ENCODE measurements around the gene SLC4A7.
"Not testable (repeated sequence)": the region's sequence is repeated elsewhere in the genome, so short reads cannot be mapped to it uniquely, and the experiment has no call there.

Gene SLC4A7

GRCh38 chr3:27426926-27427325, 57.3 kb downstream of the SLC4A7 start:
- DNase-seq, result no peak

GRCh38 chr3:27425896-27426565, 58.2 kb downstream of the SLC4A7 start:
- no peak for DNase-seq

DNA sequence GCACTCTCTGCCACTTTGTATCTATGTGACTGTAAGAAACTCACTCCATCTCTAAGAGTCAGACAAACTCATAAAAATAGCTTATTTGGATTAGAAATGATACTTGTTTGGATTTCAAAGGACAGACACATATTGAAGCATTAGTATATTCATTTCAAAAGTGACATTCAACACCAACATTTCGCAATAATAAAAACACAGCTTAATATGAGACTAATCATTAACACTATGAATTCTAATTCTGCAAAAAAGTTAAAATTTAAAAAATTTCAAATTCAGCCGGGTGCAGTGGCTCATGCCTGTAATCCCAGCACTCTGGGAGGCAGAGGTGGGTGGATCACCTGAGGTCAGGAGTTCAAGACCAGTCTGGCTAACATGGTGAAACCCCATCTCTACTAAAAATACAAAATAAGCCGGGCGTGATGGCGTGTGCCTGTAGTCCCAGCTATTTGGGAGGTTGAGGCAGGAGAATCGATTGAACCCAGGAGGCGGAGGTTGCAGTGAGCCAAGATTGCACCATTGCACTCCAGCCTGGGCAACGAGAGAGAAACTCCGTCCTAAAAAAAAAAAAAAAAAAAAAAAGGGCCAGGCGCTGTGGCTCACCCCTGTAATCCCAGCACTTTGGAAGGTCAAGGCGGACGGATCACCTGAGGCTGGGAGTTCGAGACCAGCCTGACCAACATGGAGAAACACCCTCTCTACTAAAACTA, 59.2 kb downstream of the SLC4A7 start:
- DNase-seq, result not testable (repeated sequence)

- no peak for DNase-seq
These were observed 60.7 kb downstream of the SLC4A7 start for GRCh38 chr3:27423463-27423862.

GRCh38 chr3:27422617-27423016, 61.6 kb downstream of the SLC4A7 start:
- no peak for DNase-seq

GRCh38 chr3:27415202-27415601, 69.0 kb downstream of the SLC4A7 start:
- DNase-seq, result no peak

DNA sequence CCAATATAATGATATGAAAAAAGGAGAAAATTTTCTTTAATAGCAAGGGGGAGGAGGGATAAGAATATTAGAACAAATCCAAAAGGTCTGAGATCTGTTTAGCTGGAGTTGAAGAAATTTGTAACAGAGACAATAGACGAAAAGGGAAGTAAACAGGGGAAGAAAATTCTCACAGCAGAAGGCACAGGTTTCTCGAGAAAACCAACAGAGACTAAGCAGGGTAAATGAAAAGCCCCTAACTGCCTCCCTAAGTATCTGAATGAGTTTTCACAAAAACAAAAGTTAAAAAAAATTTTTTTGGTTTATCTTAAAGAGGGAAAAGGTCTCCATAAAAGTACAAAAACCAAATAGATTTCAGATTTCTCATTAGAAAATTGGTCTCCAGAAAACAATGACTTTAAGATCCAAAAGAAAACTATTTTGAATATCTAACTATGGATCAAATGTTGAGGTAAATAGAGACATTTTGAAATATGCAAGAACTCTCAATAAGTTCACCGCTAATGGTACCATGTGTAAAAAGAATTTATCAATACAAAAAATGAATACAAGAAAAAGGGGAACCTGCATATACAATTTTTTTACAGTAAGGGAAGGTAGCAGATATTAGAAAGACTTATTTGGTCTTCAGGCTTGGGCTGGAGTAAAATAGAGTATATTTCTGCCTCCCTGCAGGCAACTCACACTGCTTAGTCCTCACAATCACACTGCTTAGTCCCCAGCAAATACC, 91.1 kb downstream of the SLC4A7 start:
- DNase-seq, result no peak

DNA sequence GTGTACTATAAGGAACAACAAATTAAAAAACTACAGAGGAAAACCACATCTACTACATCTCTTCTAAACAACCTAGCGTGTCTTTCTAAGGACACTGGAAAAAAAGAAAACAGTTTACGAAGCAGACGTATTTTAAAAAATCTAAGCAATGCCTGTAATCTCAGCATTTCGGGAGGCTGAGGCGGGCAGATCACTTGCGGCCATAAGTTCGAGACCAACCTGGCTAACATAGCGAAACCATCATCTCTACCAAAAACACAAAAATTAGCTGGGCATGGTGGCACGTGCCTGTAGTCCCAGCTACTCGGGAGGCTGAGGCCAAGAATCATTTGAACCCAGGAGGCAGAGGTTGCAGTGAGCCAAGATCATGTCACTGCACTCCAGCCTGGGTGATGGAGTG, 91.8 kb downstream of the SLC4A7 start:
- not testable (repeated sequence) for DNase-seq

DNA sequence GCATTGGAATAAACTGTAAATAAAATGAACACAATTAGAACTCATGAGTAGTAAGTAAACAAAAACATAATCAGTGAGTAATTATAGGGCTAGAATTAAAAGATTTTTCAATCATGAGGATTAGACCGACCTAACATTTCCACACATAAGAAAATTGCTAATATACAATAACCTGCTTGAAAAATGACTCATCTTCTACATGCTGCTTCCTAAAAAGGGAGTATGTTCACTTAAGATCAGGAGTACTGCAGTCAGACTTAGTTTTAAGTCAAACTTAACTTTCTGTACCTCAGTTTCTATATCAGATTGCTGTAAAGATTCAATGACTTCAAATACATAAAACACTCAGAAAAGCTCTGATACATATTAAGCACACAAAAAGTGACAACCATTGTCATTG, 92.4 kb downstream of the SLC4A7 start:
- no peak for DNase-seq

DNA sequence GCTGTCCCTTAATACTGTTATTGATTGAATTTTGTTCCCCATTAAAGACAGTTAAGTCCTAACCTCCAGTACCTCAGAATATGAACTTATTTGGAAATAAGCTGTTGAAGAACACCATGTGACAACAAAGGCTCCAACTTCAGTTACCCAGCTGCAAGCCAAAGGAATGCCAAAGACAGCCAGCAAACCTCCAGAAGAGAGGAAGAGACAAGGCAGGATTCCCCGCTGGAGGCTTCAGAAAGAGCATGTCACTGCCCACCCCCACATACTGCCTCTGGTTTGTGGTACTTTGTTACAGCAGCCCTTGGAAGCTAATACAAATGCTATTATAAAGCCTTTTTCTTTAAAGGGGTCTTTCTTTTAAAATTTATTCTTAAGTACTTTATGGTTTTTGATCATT, 96.6 kb downstream of the SLC4A7 start:
- DNase-seq, result no peak

GRCh38 chr3:27385504-27385903, 98.7 kb downstream of the SLC4A7 start:
- DNase-seq, result no peak

DNA sequence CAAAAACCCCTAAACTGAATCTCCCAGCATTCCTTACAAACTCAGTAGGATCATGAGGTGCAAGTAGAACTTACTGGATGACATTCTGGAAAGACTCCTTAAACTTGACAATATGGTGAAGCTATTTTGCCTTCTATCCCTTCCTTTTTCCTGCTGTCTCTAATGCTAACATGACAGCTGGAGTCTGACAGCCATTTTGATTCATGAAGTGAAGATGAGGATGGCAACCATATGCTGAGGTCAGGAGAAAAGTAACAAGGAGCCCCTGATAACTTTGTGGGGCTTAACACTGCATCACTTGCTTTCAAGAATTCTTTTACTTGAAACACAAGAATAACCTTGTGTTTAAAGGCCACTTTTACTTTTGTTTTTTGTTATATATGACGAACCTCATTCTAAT, 100.0 kb downstream of the SLC4A7 start:
- no peak for DNase-seq

GRCh38 chr3:27380433-27381357, 103.5 kb downstream of the SLC4A7 start:
- DNase-seq, result no peak

GRCh38 chr3:27378331-27378730, 105.9 kb downstream of the SLC4A7 start:
- DNase-seq, result no peak

DNA sequence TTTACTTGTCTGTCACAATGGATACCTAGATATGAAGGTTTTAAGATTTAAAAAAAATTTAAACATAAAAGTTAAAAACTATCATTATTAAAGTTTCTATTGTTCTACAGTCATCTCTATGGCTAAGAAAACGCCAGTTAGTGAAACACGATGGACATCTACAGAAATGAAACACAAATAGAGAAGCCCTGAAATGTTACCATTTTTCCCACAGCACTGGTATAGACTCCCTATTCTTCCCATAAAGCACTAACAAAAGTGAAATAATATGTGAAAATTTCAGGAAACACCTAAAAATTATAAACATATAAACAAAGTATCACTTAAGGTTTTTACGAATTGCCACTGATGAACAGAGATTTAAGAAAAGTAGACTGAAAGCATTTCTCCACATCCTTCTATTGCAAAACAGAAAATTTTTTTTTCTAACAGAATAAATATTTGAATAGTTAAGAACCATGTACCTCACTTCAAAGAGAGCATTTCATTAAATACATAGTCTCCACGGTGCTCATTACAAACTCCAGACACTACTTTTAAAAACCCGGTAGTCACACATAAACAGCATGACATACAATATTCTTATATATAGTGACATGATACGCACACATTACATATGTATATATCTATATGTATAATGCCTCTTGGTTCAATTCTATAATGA, 107.9 kb downstream of the SLC4A7 start:
- DNase-seq, result no peak

GRCh38 chr3:27368831-27369607, 115.2 kb downstream of the SLC4A7 start, which contains the start of gene NEK10:
TSS of gene NEK10 (minus strand) at chr3:27369383. CDS start at chr3:27352882, 16,501 bp downstream.
- peak; percentile 64 to 93 for DNase-seq

- no peak for DNase-seq
These were observed 118.1 kb downstream of the SLC4A7 start for GRCh38 chr3:27366062-27366591.

DNA sequence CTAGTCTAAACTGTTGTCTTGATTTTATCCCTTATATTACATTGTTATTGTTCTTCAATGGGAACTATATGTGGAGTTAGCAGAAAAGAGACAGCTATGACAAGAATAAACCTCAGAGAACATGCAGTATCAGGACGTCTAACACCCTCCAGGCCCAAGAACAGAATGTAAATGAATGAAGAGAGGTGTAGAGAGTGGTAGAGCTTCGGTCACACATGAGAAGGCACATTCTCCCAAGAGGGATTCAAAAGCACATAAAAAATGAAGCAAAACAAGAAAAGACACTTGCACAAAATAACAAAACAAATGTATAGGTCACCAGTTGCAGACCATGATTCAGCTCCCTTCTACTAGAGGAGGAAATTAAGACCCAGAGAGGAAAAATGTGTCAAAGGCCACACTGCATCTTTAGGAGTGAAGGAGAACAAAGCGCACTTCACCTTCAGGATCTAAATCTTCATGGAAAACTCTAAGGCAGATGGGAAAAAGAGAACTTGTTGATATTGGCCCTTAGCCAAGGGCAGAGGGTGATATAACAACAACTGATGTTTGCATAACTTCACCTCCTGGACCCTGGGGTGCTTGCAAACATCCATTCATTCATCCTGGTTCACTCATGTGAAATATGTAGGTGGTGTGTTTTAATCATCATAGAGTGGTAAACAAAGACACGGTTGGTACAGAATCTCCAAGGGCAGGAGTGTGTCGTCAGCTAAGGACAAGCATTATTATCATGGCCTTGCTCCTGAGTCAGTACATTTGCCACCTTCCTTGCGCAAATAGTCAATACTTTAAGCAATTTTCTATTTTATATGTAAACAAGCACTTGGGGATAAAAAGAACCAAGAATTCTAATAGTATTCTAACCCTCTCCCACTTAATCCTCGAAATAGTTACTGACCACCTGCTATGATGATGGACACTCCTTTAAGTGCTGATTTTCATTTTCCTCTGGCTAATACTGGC, 123.8 kb downstream of the SLC4A7 start:
- DNase-seq, result peak; percentile 62 to 65

- DNase-seq, result no peak
These were observed 125.8 kb downstream of the SLC4A7 start for GRCh38 chr3:27358372-27358771.
